ENCODE measurements around the gene DUSP5.

Gene DUSP5

GRCh38 chr10:110493832-110494426 is 3.8 kb upstream of the DUSP5 start:
- Histone ChIP-seq H3K27me3 (ENCODE audit: insufficient read depth, low read length) (no peaks in the 10 kb centered on the region), H3K36me3 (ENCODE audit: insufficient read depth, low read length) (peaks cover under 1% of the 10 kb centered on the region; the same call in 1 of the 2 replicates), H2AFZ (ENCODE audit: low read length, unreplicated experiment) (no peak overlapping the region), H3K27ac (ENCODE audit: low read depth, low read length) (peak overlapping the region; percentile 2; the same call in 1 of the 2 replicates), H3K4me1 (ENCODE audit: control insufficient read depth, insufficient read depth, low read length, unreplicated experiment) (peaks cover 22% of the 10 kb centered on the region), H3K4me3 (ENCODE audit: low read depth, low read length) (no peak overlapping the region), H3K79me2 (ENCODE audit: control insufficient read depth, insufficient read depth, low read length, unreplicated experiment) (peaks cover 34% of the 10 kb centered on the region)

GRCh38 chr10:110494532-110494931 is 3.2 kb upstream of the DUSP5 start:
- Histone ChIP-seq H3K27ac (ENCODE audit: low read depth, low read length) (peak overlapping the region; percentile 18; the same call in 1 of the 2 replicates), H3K79me2 (ENCODE audit: control insufficient read depth, insufficient read depth, low read length, unreplicated experiment) (peaks cover 40% of the 10 kb centered on the region), H3K4me3 (ENCODE audit: low read depth, low read length) (no peak overlapping the region), H3K4me1 (ENCODE audit: control insufficient read depth, insufficient read depth, low read length, unreplicated experiment) (peaks cover 21% of the 10 kb centered on the region), H3K27me3 (ENCODE audit: insufficient read depth, low read length) (no peaks in the 10 kb centered on the region), H2AFZ (ENCODE audit: low read length, unreplicated experiment) (no peak overlapping the region), H3K36me3 (ENCODE audit: insufficient read depth, low read length) (peaks cover 6% of the 10 kb centered on the region; the same call in 1 of the 2 replicates)

GRCh38 chr10:110495731-110496552 is 1.8 kb upstream of the DUSP5 start:
- Histone ChIP-seq H2AFZ (ENCODE audit: low read length, unreplicated experiment) (no peak overlapping the region), H3K36me3 (ENCODE audit: insufficient read depth, low read length) (peaks cover 11% of the 10 kb centered on the region; the same call in 1 of the 2 replicates), H3K4me1 (ENCODE audit: control insufficient read depth, insufficient read depth, low read length, unreplicated experiment) (peaks cover 21% of the 10 kb centered on the region), H3K27me3 (ENCODE audit: insufficient read depth, low read length) (no peaks in the 10 kb centered on the region), H3K4me3 (ENCODE audit: low read depth, low read length) (peak overlapping the region; percentile 97), H3K27ac (ENCODE audit: low read depth, low read length) (peak overlapping the region; percentile 85), H3K79me2 (ENCODE audit: control insufficient read depth, insufficient read depth, low read length, unreplicated experiment) (peaks cover 55% of the 10 kb centered on the region)

- Histone ChIP-seq H3K36me3 (ENCODE audit: insufficient read depth, low read length) (peaks cover 11% of the 10 kb centered on the region; the same call in 1 of the 2 replicates), H3K4me3 (ENCODE audit: low read depth, low read length) (peak overlapping the region; percentile 97), H3K27ac (ENCODE audit: low read depth, low read length) (peak overlapping the region; percentile 85), H3K4me1 (ENCODE audit: control insufficient read depth, insufficient read depth, low read length, unreplicated experiment) (peaks cover 18% of the 10 kb centered on the region), H3K27me3 (ENCODE audit: insufficient read depth, low read length) (no peaks in the 10 kb centered on the region), H2AFZ (ENCODE audit: low read length, unreplicated experiment) (no peak overlapping the region), H3K79me2 (ENCODE audit: control insufficient read depth, insufficient read depth, low read length, unreplicated experiment) (peaks cover 63% of the 10 kb centered on the region)
These were observed 912 bp upstream of the DUSP5 start for GRCh38 chr10:110496553-110497437.

- peak overlapping the region; percentile 85 for H3K27ac ChIP-seq (ENCODE audit: low read depth, low read length)
- H2AFZ ChIP-seq (ENCODE audit: low read length, unreplicated experiment): no peak overlapping the region
These were observed 627 bp downstream of the DUSP5 start for GRCh38 chr10:110498087-110498981.

GRCh38 chr10:110498982-110499795 is 1.5 kb downstream of the DUSP5 start:
- Histone ChIP-seq H3K4me3 (ENCODE audit: low read depth, low read length) (peak overlapping the region; percentile 97), H2AFZ (ENCODE audit: low read length, unreplicated experiment) (no peak overlapping the region), H3K27ac (ENCODE audit: low read depth, low read length) (peak overlapping the region; percentile 85), H3K27me3 (ENCODE audit: insufficient read depth, low read length) (no peaks in the 10 kb centered on the region), H3K79me2 (ENCODE audit: control insufficient read depth, insufficient read depth, low read length, unreplicated experiment) (peaks cover 84% of the 10 kb centered on the region), H3K36me3 (ENCODE audit: insufficient read depth, low read length) (peaks cover 22% of the 10 kb centered on the region; the same call in 1 of the 2 replicates), H3K4me1 (ENCODE audit: control insufficient read depth, insufficient read depth, low read length, unreplicated experiment) (peaks cover 31% of the 10 kb centered on the region)

More at GRCh38 chr10:110498087-110498981, 627 bp downstream of the DUSP5 start:
- H3K4me1 ChIP-seq (ENCODE audit: control insufficient read depth, insufficient read depth, low read length, unreplicated experiment): peaks cover 24% of the 10 kb centered on the region
- H3K4me3 ChIP-seq (ENCODE audit: low read depth, low read length): peak overlapping the region; percentile 97
- H3K79me2 ChIP-seq (ENCODE audit: control insufficient read depth, insufficient read depth, low read length, unreplicated experiment): peaks cover 78% of the 10 kb centered on the region
- H3K36me3 ChIP-seq (ENCODE audit: insufficient read depth, low read length): peaks cover 22% of the 10 kb centered on the region; the same call in 1 of the 2 replicates
- H3K27me3 ChIP-seq (ENCODE audit: insufficient read depth, low read length): no peaks in the 10 kb centered on the region

- H2AFZ ChIP-seq (ENCODE audit: low read length, unreplicated experiment): no peak overlapping the region
- H3K36me3 ChIP-seq (ENCODE audit: insufficient read depth, low read length): peaks cover 27% of the 10 kb centered on the region; the same call in 1 of the 2 replicates
- H3K79me2 ChIP-seq (ENCODE audit: control insufficient read depth, insufficient read depth, low read length, unreplicated experiment): peaks cover 92% of the 10 kb centered on the region
- H3K4me1 ChIP-seq (ENCODE audit: control insufficient read depth, insufficient read depth, low read length, unreplicated experiment): peaks cover 38% of the 10 kb centered on the region
- H3K4me3 ChIP-seq (ENCODE audit: low read depth, low read length): peak overlapping the region; percentile 97
- H3K27ac ChIP-seq (ENCODE audit: low read depth, low read length): peak overlapping the region; percentile 85
- no peaks in the 10 kb centered on the region for H3K27me3 ChIP-seq (ENCODE audit: insufficient read depth, low read length)
These were observed 2.2 kb downstream of the DUSP5 start for GRCh38 chr10:110499796-110500514.

GRCh38 chr10:110500515-110500905 is 2.8 kb downstream of the DUSP5 start:
- peaks cover 43% of the 10 kb centered on the region for H3K4me1 ChIP-seq (ENCODE audit: control insufficient read depth, insufficient read depth, low read length, unreplicated experiment)
- H3K4me3 ChIP-seq (ENCODE audit: low read depth, low read length): peak overlapping the region; percentile 97
- no peaks in the 10 kb centered on the region for H3K27me3 ChIP-seq (ENCODE audit: insufficient read depth, low read length)
- H3K27ac ChIP-seq (ENCODE audit: low read depth, low read length): peak overlapping the region; percentile 85
- peaks cover 93% of the 10 kb centered on the region for H3K79me2 ChIP-seq (ENCODE audit: control insufficient read depth, insufficient read depth, low read length, unreplicated experiment)
- H2AFZ ChIP-seq (ENCODE audit: low read length, unreplicated experiment): no peak overlapping the region
- H3K36me3 ChIP-seq (ENCODE audit: insufficient read depth, low read length): peaks cover 33% of the 10 kb centered on the region; the same call in 1 of the 2 replicates

Measured in ACC112 (cell line).